ENCODE measurements around the gene FRK. TPM values are rescaled to one million over a fixed set of nuclear protein-coding genes. Genes with fewer than 3 reads are reported as not detected.
"Not testable (repeated sequence)": the region's sequence is repeated elsewhere in the genome, so short reads cannot be mapped to it uniquely, and the experiment has no call there.

Gene FRK
- polyA plus RNA-seq, 4 donors: 2.9 to 11.2 (median 5.8) TPM

GRCh38 chr6:115954740-115955139 lies 106.0 kb downstream of the FRK start:
- H3K27me3 ChIP-seq (ENCODE audit: control insufficient read depth in 3 of 3, insufficient read depth in 3 of 3, low read length in 3 of 3): no peaks in the 10 kb centered on the region
- H3K4me1 ChIP-seq (ENCODE audit: control insufficient read depth in 3 of 3, insufficient read depth in 2 of 3, low read depth in 1 of 3, low read length in 2 of 3): no peaks in the 10 kb centered on the region
- peaks cover 0 to 6% of the 10 kb centered on the region in 2 donors for H3K9me3 ChIP-seq (ENCODE audit: control insufficient read depth in 2 of 2, insufficient read depth in 1 of 2, low read depth in 1 of 2, low read length in 1 of 2)
- no peak for DNase-seq
- WGBS, 3 donors: 57 to 78% (median 71%) methylated on average over 2 of the region's 2 CpGs
- no peak overlapping the region for H3K4me3 ChIP-seq (ENCODE audit: low read depth in 1 of 3, low read length in 3 of 3)
- peaks cover 0 to 2% (median 0%) of the 10 kb centered on the region in 3 donors for H3K36me3 ChIP-seq (ENCODE audit: control insufficient read depth in 3 of 3, insufficient read depth in 2 of 3, low read depth in 1 of 3, low read length in 3 of 3)
- no peak for FAIRE-seq
- H3K27ac ChIP-seq (ENCODE audit: low read depth in 1 of 3, low read length in 2 of 3): no peak overlapping the region

DNA sequence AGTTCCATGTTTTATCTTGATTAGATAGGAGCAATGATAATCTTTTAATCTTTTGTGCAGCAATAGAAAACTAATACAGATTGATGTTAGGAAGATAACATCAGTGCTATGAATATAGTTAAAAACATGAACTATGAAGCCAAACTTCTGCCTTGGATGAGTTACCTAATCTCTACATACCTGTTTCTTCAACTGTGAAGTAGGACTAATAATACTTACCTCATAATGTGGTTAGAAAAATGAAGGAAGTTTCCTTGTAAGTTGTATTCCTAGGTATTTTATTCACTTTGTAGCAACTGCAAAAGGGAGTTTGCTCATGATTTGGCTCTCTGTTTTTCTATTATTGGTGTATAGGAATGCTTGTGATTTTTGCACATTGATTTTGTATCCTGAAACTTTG lies 111.9 kb downstream of the FRK start:
- DNase-seq: no peak
- Histone ChIP-seq H3K27me3 (ENCODE audit: control insufficient read depth in 3 of 3, insufficient read depth in 3 of 3, low read length in 3 of 3) (no peaks in the 10 kb centered on the region), H3K36me3 (ENCODE audit: control insufficient read depth in 3 of 3, insufficient read depth in 2 of 3, low read depth in 1 of 3, low read length in 3 of 3) (peaks cover 0 to 2% (median 2%) of the 10 kb centered on the region in 3 donors), H3K4me1 (ENCODE audit: control insufficient read depth in 3 of 3, insufficient read depth in 2 of 3, low read depth in 1 of 3, low read length in 2 of 3) (peaks cover 0 to 5% (median 2%) of the 10 kb centered on the region in 3 donors), H3K4me3 (ENCODE audit: low read depth in 1 of 3, low read length in 3 of 3) (peak overlapping the region in 1 of 3 donors; percentile 8), H3K27ac (ENCODE audit: low read depth in 1 of 3, low read length in 2 of 3) (peak overlapping the region in 1 of 3 donors; percentile 64), H3K9me3 (ENCODE audit: control insufficient read depth in 2 of 2, insufficient read depth in 1 of 2, low read depth in 1 of 2, low read length in 1 of 2) (peaks cover 0 to 6% of the 10 kb centered on the region in 2 donors)
- FAIRE-seq: no peak

GRCh38 chr6:115947966-115948541 lies 112.6 kb downstream of the FRK start:
- peak overlapping the region in 1 of 3 donors; percentile 8 for H3K4me3 ChIP-seq (ENCODE audit: low read depth in 1 of 3, low read length in 3 of 3)
- FAIRE-seq: no peak
- peaks cover 0 to 5% (median 2%) of the 10 kb centered on the region in 3 donors for H3K4me1 ChIP-seq (ENCODE audit: control insufficient read depth in 3 of 3, insufficient read depth in 2 of 3, low read depth in 1 of 3, low read length in 2 of 3)
- H3K27me3 ChIP-seq (ENCODE audit: control insufficient read depth in 3 of 3, insufficient read depth in 3 of 3, low read length in 3 of 3): no peaks in the 10 kb centered on the region
- peak; percentile 87 to 95 for DNase-seq
- peaks cover 0 to 2% (median 2%) of the 10 kb centered on the region in 3 donors for H3K36me3 ChIP-seq (ENCODE audit: control insufficient read depth in 3 of 3, insufficient read depth in 2 of 3, low read depth in 1 of 3, low read length in 3 of 3)
- WGBS, 3 donors: 15 to 59% (median 44%) methylated on average over 2 of the region's 2 CpGs
- H3K27ac ChIP-seq (ENCODE audit: low read depth in 1 of 3, low read length in 2 of 3): peak overlapping the region; percentile 9 to 68 (median 58)
- H3K9me3 ChIP-seq (ENCODE audit: control insufficient read depth in 2 of 2, insufficient read depth in 1 of 2, low read depth in 1 of 2, low read length in 1 of 2): peaks cover 0 to 3% of the 10 kb centered on the region in 2 donors

DNA sequence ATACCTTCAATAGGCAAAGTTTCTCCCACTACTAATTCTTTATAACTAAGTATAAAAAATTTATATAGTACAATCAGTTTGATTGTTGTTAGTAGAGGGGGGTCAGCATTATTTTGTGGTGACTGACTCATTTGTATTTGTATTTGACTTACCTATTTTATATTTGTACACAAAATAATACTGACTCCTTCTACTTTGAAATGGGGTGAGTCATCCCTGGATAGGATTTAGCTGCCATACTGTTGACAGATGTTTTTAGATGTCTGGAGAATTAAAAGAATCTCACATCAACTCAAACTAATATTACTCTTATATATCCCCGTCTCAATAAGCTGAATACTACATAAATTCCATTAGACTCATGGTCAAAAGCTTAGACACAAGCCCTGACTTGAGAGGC lies 114.9 kb downstream of the FRK start:
- peaks cover 0 to 5% (median 2%) of the 10 kb centered on the region in 3 donors for H3K4me1 ChIP-seq (ENCODE audit: control insufficient read depth in 3 of 3, insufficient read depth in 2 of 3, low read depth in 1 of 3, low read length in 2 of 3)
- WGBS, 3 donors: 75 to 97% (median 84%) methylated on average over 1 of the region's 1 CpG
- H3K27me3 ChIP-seq (ENCODE audit: control insufficient read depth in 3 of 3, insufficient read depth in 3 of 3, low read length in 3 of 3): no peaks in the 10 kb centered on the region
- no peak overlapping the region for H3K27ac ChIP-seq (ENCODE audit: low read depth in 1 of 3, low read length in 2 of 3)
- peaks cover 0 to 4% of the 10 kb centered on the region in 2 donors for H3K9me3 ChIP-seq (ENCODE audit: control insufficient read depth in 2 of 2, insufficient read depth in 1 of 2, low read depth in 1 of 2, low read length in 1 of 2)
- no peak for DNase-seq
- H3K36me3 ChIP-seq (ENCODE audit: control insufficient read depth in 3 of 3, insufficient read depth in 2 of 3, low read depth in 1 of 3, low read length in 3 of 3): peaks cover 0 to 10% (median 4%) of the 10 kb centered on the region in 3 donors
- no peak overlapping the region for H3K4me3 ChIP-seq (ENCODE audit: low read depth in 1 of 3, low read length in 3 of 3)
- no peak for FAIRE-seq

DNA sequence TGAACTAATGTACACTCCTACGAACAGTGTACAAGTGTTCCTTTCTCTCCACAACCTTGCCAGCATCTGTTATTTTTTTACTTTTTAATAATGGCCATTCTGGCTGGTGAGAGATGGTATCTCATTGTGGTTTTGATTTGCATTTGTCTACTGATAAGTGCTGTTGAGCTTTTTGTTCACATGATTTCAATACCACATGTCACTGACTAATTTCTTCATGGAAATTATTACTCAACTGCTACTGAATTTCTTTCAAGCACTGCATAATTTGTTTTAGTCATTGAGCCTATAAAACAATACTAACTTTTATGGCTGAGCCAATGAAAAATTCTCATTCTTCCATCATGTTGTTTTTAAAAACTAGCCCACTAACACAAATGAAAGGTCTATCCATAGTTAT lies 115.4 kb downstream of the FRK start:
- Histone ChIP-seq H3K4me1 (ENCODE audit: control insufficient read depth in 3 of 3, insufficient read depth in 2 of 3, low read depth in 1 of 3, low read length in 2 of 3) (peaks cover 0 to 5% (median 2%) of the 10 kb centered on the region in 3 donors), H3K27me3 (ENCODE audit: control insufficient read depth in 3 of 3, insufficient read depth in 3 of 3, low read length in 3 of 3) (no peaks in the 10 kb centered on the region), H3K36me3 (ENCODE audit: control insufficient read depth in 3 of 3, insufficient read depth in 2 of 3, low read depth in 1 of 3, low read length in 3 of 3) (peaks cover 0 to 10% (median 4%) of the 10 kb centered on the region in 3 donors), H3K9me3 (ENCODE audit: control insufficient read depth in 2 of 2, insufficient read depth in 1 of 2, low read depth in 1 of 2, low read length in 1 of 2) (peaks cover 0 to 3% of the 10 kb centered on the region in 2 donors), H3K27ac (ENCODE audit: low read depth in 1 of 3, low read length in 2 of 3) (no peak overlapping the region), H3K4me3 (ENCODE audit: low read depth in 1 of 3, low read length in 3 of 3) (no peak overlapping the region)
- FAIRE-seq: no peak
- 76 to 89% (median 86%) methylated on average over 1 of the region's 1 CpG for WGBS, 3 donors
- no peak for DNase-seq

DNA sequence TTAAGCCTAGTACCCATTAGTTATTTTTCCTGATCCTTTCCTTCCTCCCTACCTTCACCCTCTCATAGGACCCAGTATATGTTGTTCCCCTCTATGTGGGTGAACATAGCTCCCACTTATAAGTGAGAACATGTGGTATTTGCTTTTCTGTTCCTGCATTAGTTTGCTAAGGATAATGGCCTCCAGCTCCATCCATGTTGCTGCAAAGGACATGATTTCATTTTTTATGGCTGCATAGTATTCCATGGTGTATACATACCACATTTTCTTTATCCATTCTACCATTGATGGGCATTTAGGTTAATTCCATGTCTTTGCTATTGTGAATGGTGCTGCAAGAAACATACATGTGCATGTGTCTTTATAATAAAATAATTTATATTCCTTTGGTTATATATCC lies 115.9 kb downstream of the FRK start:
- not testable (repeated sequence) for H3K9me3 ChIP-seq (ENCODE audit: control insufficient read depth in 2 of 2, insufficient read depth in 1 of 2, low read depth in 1 of 2, low read length in 1 of 2); FAIRE-seq

GRCh38 chr6:115937502-115937901 lies 123.2 kb downstream of the FRK start:
- 85 to 89% (median 85%) methylated on average over 2 of the region's 2 CpGs for WGBS, 3 donors
- not testable (repeated sequence) for DNase-seq; H3K27ac ChIP-seq (ENCODE audit: low read depth in 1 of 3, low read length in 2 of 3); H3K27me3 ChIP-seq (ENCODE audit: control insufficient read depth in 3 of 3, insufficient read depth in 3 of 3, low read length in 3 of 3); H3K9me3 ChIP-seq (ENCODE audit: control insufficient read depth in 2 of 2, insufficient read depth in 1 of 2, low read depth in 1 of 2, low read length in 1 of 2); FAIRE-seq; H3K4me3 ChIP-seq (ENCODE audit: low read depth in 1 of 3, low read length in 3 of 3); H3K4me1 ChIP-seq (ENCODE audit: control insufficient read depth in 3 of 3, insufficient read depth in 2 of 3, low read depth in 1 of 3, low read length in 2 of 3)
- peaks cover 0 to 15% (median 4%) of the 10 kb centered on the region in 3 donors for H3K36me3 ChIP-seq (ENCODE audit: control insufficient read depth in 3 of 3, insufficient read depth in 2 of 3, low read depth in 1 of 3, low read length in 3 of 3)

More for the DNA sequence above, 115.9 kb downstream of the FRK start:
- H3K36me3 ChIP-seq (ENCODE audit: control insufficient read depth in 3 of 3, insufficient read depth in 2 of 3, low read depth in 1 of 3, low read length in 3 of 3): peaks cover 0 to 10% (median 4%) of the 10 kb centered on the region in 3 donors
- not testable (repeated sequence) for DNase-seq; H3K27ac ChIP-seq (ENCODE audit: low read depth in 1 of 3, low read length in 2 of 3); H3K4me1 ChIP-seq (ENCODE audit: control insufficient read depth in 3 of 3, insufficient read depth in 2 of 3, low read depth in 1 of 3, low read length in 2 of 3); H3K4me3 ChIP-seq (ENCODE audit: low read depth in 1 of 3, low read length in 3 of 3); H3K27me3 ChIP-seq (ENCODE audit: control insufficient read depth in 3 of 3, insufficient read depth in 3 of 3, low read length in 3 of 3)

- peaks cover 0 to 15% (median 0%) of the 10 kb centered on the region in 3 donors for H3K36me3 ChIP-seq (ENCODE audit: control insufficient read depth in 3 of 3, insufficient read depth in 2 of 3, low read depth in 1 of 3, low read length in 3 of 3)
- FAIRE-seq (no peak), DNase-seq (no peak)
- no peaks in the 10 kb centered on the region for H3K4me1 ChIP-seq (ENCODE audit: control insufficient read depth in 3 of 3, insufficient read depth in 2 of 3, low read depth in 1 of 3, low read length in 2 of 3)
- no peak overlapping the region for H3K27ac ChIP-seq (ENCODE audit: low read depth in 1 of 3, low read length in 2 of 3)
- 77 to 86% (median 84%) methylated on average over 8 of the region's 8 CpGs for WGBS, 3 donors
- H3K27me3 ChIP-seq (ENCODE audit: control insufficient read depth in 3 of 3, insufficient read depth in 3 of 3, low read length in 3 of 3): no peaks in the 10 kb centered on the region
- H3K9me3 ChIP-seq (ENCODE audit: control insufficient read depth in 2 of 2, insufficient read depth in 1 of 2, low read depth in 1 of 2, low read length in 1 of 2): no peaks in the 10 kb centered on the region
- H3K4me3 ChIP-seq (ENCODE audit: low read depth in 1 of 3, low read length in 3 of 3): no peak overlapping the region
Measured at GRCh38 chr6:115935361-115935760, 125.3 kb downstream of the FRK start.

GRCh38 chr6:115934829-115935228 lies 125.9 kb downstream of the FRK start:
- H3K27me3 ChIP-seq (ENCODE audit: control insufficient read depth in 3 of 3, insufficient read depth in 3 of 3, low read length in 3 of 3): no peaks in the 10 kb centered on the region
- no peak for DNase-seq
- no peak for FAIRE-seq
- no peaks in the 10 kb centered on the region for H3K4me1 ChIP-seq (ENCODE audit: control insufficient read depth in 3 of 3, insufficient read depth in 2 of 3, low read depth in 1 of 3, low read length in 2 of 3)
- peaks cover 0 to 15% (median 0%) of the 10 kb centered on the region in 3 donors for H3K36me3 ChIP-seq (ENCODE audit: control insufficient read depth in 3 of 3, insufficient read depth in 2 of 3, low read depth in 1 of 3, low read length in 3 of 3)
- no peak overlapping the region for H3K27ac ChIP-seq (ENCODE audit: low read depth in 1 of 3, low read length in 2 of 3)
- H3K4me3 ChIP-seq (ENCODE audit: low read depth in 1 of 3, low read length in 3 of 3): no peak overlapping the region
- 90 to 100% (median 91%) methylated on average over 2 of the region's 2 CpGs for WGBS, 3 donors
- H3K9me3 ChIP-seq (ENCODE audit: control insufficient read depth in 2 of 2, insufficient read depth in 1 of 2, low read depth in 1 of 2, low read length in 1 of 2): no peaks in the 10 kb centered on the region
